Measurements from ENCODE around the gene C1orf21.

Gene C1orf21

DNA sequence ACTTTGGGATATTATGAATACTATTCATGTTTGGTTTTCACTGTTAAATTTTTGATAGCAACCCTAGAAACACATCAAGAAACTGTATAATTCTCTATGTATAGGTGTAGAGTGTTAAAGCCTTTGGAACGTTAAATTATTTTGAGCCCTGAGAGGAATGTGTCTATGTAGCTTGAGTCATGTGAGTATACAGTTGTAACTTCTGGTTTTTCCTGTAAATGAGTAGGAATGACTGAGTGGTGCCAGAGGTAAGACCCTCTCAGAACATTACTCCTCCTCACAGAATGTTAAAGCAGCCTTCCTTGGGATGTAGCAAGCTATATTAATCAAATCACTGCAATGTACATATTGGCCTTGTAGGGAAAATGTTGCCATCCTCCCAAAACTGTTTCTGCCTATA is 69.0 kb downstream of the C1orf21 start:
- no peak for DNase-seq

DNA sequence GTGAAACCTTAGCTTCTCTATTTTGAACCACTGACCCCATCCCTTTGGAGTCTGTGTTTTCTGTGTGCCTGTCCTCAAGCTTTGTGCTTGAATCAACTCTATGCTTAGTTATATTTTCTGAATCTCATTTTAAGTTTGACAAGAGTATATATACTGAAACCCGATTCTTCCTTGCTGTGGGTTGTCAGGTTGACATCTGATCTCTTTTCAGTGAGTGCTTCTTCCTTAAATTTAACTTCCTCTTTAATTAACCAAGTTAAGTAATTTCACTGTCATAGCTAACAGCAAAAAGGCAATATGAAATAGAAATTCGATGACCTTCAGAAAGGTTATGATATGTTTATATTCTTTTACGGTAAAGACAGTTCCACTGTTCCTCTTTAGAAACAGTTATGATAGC is 69.4 kb downstream of the C1orf21 start:
- no peak for DNase-seq

DNA sequence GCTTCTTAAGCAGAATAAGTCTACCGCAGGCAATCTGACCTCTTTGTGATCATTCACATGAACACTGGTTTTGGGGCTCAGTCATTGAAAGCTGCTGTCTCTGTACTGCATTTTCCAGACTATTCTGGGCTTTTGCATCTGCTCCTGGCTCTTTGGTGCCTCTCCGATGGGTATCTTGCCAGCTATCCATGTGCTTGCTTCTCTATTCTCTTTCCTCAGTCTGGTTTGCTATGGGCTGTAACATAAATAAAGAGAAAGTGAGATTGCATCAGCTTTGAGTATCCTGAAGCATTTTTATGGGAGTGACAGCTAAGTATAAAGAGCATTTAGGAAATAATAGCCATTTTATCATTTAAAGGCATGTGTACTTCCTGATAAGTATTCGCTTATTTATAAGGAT is 70.7 kb downstream of the C1orf21 start:
- no peak for DNase-seq

DNA sequence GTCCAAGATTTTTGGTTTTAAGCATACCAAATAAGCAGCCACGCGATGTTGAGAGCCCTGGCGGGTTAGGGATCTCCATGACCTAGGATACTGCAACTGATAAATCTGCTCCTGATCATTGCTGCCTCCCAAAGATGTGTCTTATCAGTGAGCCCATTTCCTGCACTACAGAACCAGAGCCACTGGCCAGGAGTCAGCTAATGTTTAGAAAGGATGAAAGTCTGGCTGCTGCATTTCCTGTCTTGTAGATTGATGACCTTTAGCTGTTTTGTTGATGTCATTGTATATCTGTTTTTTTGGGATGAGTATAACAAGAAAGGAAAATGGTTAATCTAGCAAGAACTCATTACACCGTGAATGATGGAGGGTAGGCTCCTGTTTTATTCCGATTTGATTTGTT is 74.5 kb downstream of the C1orf21 start:
- no peak for DNase-seq

DNA sequence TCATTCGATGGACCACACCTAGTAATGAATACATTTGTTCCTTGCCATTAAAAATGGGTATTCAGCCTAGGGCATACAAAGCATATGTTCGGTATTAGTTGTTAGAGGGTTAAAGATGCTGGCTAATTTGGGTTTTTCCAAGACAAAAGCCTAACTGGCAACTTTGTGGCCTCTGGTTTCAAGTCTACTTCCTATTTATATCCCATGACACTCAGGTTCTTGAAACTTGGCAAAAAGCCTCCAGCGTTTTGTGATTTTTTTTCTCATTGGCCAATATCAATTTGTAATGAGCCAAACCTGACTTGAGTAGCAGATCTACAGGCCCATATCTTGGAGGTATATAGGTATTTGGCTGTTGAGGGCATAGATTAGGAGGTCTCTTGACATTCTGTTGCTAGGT is 75.3 kb downstream of the C1orf21 start:
- no peak for DNase-seq

DNA sequence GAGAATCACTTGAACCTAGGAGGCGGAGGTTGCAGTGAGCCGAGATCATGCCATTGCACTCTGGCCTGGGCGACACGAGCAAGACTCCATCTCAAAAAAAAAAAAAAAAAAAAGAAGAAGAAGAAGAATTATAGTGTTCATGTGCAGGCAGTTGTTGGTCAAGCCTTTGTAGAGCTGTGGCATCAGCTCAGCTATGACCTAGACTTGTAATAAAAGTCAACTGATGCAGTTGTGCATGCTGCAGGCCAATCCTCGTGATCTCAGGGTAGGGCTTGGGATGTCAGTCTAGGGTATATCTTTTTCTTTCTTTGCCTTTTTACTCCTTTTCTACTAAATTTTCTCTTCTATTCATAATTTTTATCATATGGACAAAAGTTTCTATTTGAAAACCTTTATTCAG is 76.2 kb downstream of the C1orf21 start:
- DNase-seq: no peak

DNA sequence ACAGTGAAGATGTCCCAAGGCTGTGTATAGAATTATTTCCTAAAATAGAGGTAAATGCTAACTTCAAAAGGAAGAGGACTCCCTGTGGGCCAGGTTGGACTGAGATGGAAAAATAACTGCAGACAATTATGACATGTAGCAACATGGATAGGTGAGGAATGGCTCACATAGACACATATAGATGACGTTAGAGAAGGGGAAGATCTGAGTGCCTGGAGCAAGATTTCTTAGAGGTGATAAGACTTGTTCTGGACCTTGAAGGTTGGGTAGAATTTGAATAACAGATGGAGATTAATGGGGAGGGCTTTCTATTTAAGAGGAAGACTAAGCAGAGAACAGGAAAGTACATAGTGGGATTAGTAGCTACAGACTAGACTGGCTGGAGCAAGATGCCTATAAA is 76.9 kb downstream of the C1orf21 start:
- DNase-seq: no peak

DNA sequence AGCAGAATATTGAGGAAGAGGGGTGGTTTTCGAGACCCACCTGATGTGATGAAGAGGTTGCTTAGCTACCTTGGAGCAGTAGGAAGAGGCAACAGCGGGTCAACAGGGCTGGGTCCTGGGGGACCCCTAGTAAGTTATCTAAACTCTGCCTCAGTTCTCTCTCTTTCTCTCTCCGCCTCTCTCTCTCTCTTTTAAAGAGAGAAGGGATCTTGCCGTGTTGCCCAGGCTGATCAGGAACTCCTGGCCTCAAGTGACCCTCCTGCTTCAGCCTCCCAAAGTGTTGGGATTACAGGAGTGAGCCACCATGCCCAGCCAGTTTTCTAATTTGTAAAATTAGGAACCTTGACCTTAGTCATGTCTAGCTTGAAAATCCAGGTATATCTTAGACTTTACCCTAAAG is 77.9 kb downstream of the C1orf21 start:
- DNase-seq: no peak

DNA sequence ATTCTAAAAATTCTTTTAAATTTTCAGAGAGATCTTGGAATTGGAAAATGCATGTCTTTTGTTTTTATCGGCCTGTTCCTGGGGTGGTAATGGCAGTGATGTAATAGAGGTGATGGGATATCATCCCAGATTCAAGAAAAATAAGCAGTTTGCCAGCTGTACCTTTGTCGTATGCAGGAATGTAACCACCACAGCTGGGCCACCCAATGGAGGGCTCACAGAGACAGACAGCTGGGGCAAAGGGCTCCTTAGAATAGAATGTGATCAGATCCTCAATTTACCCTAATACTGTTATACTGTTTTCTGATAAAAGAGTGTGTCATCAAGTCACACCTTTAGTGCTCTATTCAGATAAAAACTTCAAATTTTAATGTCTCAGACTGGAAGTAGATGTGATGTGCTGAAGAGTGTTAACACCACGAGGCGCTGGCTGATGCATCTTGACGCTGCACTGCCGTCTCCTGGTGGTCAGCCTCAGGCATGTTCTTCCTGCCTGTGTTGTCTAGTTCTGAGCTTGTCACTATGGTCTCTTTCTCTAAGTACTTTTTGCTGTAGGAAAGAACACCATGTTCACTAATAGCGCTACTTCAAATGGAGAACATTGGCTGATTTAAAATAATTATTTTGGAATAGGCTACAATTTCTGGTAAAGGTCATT is 78.8 kb downstream of the C1orf21 start:
- no peak for DNase-seq

DNA sequence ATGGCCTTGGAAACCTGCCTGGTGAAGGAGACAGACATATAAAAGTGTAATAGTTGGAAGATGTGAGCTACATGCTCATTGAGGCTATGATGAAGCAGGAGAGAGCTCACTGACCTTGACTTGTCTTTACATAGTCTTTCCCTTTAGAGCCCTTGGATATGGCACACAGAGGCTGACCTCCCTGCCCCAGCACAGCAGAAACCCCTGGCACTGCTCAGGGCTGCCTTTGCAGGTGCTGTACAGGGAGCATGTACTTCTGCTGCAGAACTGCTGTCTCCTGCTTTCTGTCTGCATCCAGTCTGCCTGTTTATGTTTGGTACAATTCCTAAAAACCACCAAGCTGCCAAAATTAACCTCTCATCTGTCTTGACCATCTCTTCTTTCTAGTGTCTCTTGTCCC is 80.5 kb downstream of the C1orf21 start:
- DNase-seq: no peak

DNA sequence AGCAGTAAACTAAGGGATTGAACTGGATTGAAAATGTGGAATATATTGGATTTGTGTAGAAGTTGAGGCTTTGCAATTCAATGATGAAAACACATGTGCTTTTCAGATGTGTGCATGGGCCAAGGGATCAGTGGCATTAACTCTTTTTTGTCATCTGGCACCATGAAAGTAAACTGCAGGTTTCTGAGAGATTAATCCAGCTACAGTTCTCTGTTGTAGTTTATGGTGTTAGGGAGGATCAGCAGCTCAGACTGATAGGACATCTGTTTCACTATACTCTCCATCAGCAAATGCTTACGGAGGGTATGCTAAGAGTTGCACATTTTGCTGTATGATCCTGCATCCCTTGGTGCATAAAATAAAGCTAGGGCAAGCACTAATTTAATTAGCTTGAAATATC is 82.6 kb downstream of the C1orf21 start:
- DNase-seq: no peak

DNA sequence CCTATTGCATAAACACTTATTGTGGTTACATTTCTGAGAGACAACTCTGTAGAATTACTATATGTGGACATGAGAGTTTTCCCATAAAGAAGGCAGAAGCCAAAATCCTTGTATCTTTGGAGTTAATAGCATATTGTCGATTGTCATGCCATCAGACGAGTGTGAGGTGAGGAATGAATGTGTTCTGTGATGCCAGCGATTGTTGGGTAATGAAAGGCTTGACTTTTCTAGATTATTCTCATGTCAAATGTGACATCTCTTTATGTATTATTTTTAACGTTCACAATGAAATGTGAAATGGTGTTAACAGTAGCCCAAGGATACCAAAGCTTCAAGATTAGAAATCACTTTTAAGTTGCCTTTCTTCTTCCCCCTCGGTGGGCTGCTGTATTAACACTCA is 84.9 kb downstream of the C1orf21 start:
- DNase-seq: no peak

DNA sequence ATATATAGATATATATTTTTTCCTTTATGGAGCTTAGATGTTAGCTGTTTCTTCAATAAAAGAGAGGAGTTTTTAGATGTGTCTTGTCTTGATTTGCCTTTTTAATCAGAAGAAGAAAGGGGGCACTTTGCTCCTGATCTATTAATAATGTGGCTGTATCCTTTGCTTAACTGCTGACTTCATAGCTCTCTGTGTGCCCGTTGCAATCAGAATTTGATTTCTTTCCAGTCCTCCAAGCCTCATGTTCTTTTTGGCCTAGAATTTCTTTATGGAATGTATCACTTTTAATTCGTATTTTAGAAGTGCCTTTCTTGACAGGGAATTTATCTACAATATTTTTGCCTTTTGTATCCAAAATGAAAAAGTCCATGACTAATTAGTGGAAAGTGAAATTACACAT is 85.3 kb downstream of the C1orf21 start:
- no peak for DNase-seq

DNA sequence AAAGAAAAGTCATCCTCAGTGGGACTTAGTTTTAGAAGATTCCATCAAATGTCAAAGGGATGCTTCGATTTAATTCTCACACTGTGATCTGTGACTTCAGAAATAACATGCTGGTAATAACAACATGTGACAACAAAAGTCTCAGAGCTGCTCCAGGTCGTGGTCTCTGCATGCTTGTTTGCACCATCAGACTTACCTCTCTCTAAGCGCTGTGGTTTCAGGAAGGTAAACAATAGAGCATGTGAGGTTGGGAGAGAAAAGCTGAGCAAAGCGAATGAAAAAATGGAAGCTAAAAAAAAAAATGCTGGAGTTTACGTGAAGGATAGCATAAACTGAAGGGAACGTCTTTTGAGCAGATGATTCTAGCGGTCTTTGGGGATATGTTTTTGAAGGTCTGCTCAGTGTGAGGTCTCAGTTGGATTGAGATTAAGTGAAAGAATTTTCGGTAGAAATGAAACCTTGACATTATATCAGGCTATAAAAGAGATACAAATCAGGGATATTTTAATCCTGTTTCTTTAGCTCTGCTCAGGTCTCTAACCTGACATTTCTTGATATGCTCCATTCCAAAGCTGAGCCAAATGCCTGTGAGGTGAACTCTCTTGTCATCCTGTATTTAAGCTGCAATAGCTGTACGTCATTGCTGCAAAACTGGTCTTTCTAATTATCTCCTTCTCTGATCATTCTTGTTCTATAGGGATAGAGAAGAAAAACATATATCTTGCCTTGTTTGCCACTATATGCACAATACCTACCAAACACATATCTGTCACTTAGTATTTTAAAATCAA is 86.5 kb downstream of the C1orf21 start:
- no peak for DNase-seq

DNA sequence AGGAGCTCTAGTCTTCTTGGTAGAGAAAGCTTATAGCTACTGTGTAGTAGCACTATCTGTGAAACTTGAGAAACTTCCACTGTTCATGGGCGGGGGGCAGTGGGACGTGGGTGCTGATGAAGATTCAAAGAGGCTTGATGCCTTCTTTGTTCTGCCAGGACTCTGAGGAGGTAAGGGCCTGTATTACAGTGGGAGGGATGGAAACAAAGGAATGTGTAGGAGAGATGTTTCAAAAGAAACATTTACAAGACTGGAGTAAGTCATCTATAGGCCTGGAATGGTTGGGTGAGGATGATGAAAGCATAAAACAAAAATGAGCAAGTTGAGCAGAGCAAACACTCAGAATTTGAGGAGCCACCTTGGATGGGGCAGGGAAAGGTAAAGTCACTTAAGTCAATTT is 89.4 kb downstream of the C1orf21 start:
- no peak for DNase-seq

DNA sequence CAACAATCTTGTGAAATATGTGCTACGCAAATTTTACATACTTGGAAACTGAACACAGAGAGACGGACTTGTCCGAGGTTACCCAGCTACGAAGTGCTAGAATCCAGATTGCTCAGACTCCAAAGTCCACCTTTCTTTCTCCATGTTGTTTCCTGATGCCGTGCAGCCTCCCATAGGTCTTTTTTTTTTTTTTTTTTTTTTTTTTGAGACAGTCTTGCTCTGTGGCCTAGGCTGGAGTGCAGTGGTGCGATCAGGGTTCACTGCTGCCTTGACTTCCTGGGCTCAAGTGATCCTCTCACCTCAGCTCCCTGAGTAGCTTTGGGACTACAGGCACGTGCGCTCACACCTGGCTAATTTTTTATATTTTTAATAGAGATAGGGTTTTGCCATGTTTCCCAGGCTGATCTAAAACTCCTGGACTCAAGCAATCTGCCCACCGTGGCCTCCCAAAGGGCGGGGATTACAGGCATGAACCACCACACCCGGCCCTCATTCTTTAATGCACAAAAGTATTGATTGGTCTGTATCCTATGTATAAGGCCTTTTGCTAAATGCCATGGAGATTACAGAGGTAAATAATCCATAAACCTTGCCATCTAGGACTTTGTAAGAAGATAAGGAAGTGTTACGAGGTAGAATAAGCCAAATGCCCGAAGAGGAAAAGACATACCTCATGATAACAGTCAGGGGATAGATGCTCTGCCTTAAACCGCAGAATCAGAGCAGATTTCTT is 92.8 kb downstream of the C1orf21 start:
- DNase-seq: no peak

DNA sequence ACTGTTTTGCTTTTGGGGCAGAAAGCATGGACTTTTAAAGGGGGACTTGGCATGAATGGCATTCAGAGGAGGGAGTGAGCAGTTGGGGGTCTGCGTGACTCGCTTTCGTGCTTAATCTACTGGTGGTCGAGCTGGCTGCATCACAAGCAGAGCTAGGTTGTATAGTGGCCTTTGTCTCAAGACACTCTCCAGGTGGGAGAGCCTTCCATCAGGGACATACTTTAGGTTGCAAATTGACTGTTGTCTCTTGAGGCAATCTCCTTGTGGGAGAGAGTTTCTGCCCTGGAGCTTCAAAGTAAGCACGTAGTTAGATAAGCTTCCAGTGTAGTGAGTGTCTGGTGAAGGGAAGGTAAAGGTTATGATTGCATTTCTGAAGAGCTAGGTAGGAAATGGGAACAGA is 93.9 kb downstream of the C1orf21 start:
- no peak for DNase-seq

DNA sequence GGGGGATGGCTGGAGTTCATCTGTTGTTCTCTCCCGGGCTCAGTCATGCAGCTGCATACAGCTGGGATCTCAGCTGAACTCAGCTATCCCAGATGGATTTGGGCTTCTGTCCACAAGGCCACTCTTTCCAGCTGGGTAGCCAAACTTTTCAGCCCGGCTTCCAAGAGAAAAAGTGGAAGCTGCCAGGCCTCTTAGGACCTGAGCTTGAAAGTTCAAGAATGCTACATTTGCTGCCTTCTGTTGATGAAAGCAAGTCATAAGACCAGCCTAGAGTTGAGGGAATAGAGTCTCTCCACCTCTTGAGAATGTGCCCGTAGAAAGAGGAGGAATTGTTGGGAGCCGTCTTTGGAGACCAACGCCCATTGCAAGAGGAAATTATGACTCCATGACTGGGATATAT is 95.3 kb downstream of the C1orf21 start:
- DNase-seq: no peak

DNA sequence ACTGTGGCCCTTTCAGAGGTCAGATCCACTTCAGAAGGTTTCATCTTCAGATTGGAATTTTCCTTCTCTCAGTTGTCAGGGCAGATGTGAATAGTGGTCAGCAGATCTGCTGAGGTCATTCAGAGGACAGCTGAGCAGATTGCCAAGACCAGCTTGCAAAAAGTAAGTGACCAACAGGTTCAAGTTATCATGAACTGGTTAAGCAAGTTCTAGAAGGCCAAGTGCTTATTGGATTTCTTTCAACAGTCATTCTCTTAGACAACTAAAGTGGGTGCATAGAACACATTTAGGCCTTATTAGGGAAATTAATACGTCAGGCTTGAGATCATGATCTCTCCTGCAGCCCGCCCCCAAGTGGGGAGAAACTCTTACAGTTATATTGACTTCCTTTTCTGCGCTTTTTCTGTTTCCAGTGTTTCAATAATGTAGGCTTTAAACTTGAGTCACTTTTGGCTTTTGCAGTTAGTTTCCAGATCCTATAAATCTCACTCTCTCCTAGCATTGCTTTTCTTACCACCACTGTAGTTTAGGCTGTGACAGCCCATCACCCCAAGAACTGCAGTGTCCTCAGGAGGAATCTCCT is 96.4 kb downstream of the C1orf21 start:
- no peak for DNase-seq

DNA sequence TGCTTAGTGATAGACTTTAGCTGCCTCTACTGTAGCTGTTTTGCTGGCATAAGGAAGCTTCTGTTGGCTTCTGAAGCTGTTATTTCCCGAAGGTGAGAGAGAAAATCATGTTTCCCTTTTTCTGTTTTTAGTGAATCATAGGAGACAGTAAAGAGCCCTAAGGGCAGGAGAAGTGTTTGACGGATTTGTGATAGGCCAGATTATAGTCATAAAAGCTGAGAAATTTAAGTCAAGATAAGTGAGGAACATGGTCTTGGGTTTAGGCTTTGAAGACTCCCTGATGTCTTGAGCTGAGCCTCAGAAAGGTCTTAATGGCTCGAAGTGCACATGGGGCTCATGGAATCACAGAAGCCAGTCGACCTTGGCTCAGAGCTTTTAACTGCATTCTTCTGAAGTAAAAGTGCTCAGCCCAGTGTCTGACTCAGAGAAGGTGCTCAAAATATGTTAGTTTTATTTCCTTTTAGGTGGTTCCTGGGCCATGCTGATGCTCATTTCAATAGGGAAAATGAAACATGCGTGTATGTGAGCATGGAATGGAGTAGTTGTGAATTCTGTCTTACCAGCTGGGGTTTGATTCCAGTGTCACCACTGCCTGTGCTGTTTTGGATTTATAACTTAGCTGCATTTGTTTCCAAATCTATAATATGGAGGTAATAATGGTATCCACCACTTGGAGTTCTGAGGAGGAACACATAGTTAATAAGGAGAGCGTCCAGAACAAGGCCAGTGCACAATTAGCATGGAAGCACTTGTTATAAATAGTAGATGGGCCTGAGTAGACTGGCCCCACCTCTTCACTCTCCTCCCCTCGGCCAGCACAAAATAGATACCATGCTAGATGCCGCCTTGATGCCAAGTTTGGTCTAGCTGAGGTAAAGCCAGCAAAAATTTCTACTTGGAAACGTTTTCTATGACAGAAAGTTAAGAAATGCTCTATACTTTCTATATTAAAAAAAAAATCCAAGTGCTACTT is 99.2 kb downstream of the C1orf21 start:
- DNase-seq: no peak

DNA sequence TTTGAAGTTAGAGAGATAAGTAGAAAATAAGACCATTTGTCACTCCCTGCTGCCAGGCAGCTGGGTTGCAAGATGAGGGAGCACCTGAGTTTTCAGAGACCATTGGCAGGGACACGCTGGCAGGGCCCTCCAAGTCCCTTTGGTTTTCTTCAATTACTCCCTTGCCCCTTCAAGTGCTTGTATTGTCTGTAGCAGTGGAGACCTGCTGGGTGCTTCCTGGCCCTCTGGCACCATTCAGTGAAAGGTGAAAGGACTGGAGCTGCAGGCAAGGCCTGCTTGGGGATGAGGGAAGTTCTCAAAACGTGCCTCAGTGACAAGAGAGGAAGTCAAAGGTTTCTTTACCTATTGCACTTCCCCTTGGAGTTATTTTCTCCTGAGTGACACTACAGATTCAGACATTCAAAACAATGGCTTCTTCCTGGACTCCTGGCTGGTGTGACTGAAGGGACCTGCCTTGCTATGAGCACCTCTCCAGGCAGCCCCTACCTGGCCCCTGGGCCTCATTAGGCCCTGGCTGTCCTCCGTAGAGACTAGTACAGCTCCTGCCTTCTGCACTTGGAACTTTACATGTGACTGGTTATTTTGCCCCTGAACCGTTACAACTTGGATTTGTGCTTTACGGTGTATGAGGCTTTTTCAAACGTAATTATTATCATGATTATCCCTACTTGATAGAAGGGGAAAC is 100.1 kb downstream of the C1orf21 start:
- DNase-seq: no peak

Data from CD4-positive, alpha-beta T cell treated with Interleukin-6 for 4 hours (primary cell).